H1 (cell line): Measurements from ENCODE around the gene DCP2.

Experiments used
- RAD21 ChIP-seq, 2 experiments: IDR thresholded peaks in 1 of 2; conservative IDR thresholded peaks in 1 of 2; 2 replicates each; pipeline ENCODE4 v1.6.1; 2011; ENCODE audit warnings: low read depth in 2 of 2, low read length in 2 of 2, improper control_type of control experiment in 1 of 2, inconsistent platforms in 1 of 2, mild to moderate bottlenecking in 1 of 2, moderate library complexity in 1 of 2
- TF ChIP-seq, protein P1 (sequence below), 3 experiments: IDR thresholded peaks; 1 replicate in 2 of 3; 2 replicates in 1 of 3; pipeline versions ENCODE4 v1.5.1 to v1.6.1; 2011; ENCODE audit warnings: low read length in 3 of 3, mild to moderate bottlenecking in 3 of 3, inconsistent platforms in 2 of 3, low read depth in 1 of 3, moderate library complexity in 1 of 3; ENCODE audit not compliant: insufficient read depth in 1 of 3; ENCODE audit errors: control extremely low read depth in 1 of 3

- TF ChIP-seq RAD21 (IDR thresholded peaks at IDR 0.05 in 1 of 2, conservative IDR thresholded peaks at IDR 0.05 in 1 of 2; ENCODE audit: low read depth in 2 of 2, low read length in 2 of 2): no peak
- TF ChIP-seq, protein P1, sequence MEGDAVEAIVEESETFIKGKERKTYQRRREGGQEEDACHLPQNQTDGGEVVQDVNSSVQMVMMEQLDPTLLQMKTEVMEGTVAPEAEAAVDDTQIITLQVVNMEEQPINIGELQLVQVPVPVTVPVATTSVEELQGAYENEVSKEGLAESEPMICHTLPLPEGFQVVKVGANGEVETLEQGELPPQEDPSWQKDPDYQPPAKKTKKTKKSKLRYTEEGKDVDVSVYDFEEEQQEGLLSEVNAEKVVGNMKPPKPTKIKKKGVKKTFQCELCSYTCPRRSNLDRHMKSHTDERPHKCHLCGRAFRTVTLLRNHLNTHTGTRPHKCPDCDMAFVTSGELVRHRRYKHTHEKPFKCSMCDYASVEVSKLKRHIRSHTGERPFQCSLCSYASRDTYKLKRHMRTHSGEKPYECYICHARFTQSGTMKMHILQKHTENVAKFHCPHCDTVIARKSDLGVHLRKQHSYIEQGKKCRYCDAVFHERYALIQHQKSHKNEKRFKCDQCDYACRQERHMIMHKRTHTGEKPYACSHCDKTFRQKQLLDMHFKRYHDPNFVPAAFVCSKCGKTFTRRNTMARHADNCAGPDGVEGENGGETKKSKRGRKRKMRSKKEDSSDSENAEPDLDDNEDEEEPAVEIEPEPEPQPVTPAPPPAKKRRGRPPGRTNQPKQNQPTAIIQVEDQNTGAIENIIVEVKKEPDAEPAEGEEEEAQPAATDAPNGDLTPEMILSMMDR (IDR thresholded peaks at IDR 0.05; ENCODE audit: control extremely low read depth in 1 of 3, insufficient read depth in 1 of 3, low read depth in 1 of 3, low read length in 3 of 3): no peak
Observed at GRCh38 chr5:112956606-112957005, 20.0 kb upstream of the DCP2 start.
